ENCODE results near the gene SLC6A16. TPM values are rescaled to one million over a fixed set of nuclear protein-coding genes. Genes with fewer than 3 reads are reported as not detected.
A peak's percentile ranks its signal among the peaks of the same experiment; 100 is the strongest.
"Not testable (repeated sequence)": the region's sequence is repeated elsewhere in the genome, so short reads cannot be mapped to it uniquely, and the experiment has no call there.

The SLC6A16 gene
- total RNA-seq = 14.8 and 19.3 TPM in 2 replicates

DNA sequence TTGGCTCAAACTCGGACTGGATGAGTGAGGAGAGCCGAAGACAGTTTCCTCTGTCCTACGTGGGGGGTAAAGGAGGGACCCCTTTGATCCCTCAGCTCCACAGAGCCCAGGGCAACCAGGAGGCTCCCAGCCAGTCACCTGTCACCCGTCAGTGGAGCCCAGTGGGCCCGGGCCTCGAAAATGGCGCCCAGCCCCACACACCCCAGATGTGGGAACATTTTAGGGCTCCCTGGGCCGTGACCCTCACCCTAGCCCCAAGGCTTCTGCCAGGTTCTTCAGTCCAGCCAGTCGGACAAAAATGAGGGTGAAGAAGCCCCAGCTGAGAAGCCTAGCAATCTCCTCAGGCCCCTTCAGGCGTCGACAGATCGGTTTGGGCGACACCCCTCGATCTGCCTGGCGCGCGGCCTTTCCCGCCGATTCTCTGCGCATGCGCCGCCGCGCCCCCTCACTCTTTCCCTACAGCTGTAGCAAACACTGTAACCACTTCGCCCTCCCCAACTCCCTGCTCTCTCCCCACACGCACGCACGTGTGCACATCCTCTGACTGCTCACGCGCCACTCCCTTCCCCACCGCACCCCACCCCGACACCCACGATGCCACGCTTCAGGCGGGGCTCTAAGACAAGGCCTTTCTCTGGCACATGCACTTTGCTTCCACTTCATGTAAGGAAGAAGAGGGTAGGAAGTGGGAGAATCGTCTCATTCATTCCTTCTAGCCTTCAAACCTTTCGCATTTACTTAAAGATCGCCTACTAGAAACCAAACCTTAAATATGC lies at the start of gene SLC6A16:
Gene SLC6A16 (minus strand): TSS at position 391 of the 776 bp plus-strand sequence. CDS start 13,844 bp downstream, outside the sequence.
- intact Hi-C loops (cut with micrococcal nuclease) = loop anchor here (5.0 kb wide), 2 partner anchors 98 to 352 kb away; partner anchors contain the start of gene PRMT1

DNA sequence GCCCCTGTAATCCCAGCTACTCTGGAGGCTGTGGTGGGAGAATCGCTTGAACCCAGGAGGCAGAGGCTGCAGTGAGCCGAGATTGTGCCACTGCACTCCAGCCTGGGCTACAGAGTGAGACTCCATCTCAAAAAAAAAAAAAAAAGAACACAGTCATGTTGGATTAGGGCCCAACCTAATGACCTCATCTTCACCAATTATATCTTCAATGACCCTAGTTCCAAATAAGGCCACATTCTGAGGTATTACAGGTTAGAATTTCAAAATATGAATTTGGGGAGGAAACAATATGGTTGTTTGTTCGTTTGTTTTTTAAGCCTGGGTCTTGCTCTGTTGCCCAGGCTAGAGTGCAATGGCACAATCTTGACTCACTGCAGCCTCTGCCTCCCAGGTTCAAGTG lies 48.2 kb upstream of the SLC6A16 start:
- H3K9me3 Mint-ChIP-seq; H3K4me3 Mint-ChIP-seq; H3K27me3 Mint-ChIP-seq; CTCF ChIA-PET; intact Hi-C loops (cut with micrococcal nuclease); H3K4me1 Mint-ChIP-seq; H3K36me3 Mint-ChIP-seq (ENCODE audit: low read depth); H3K27ac Mint-ChIP-seq; ATAC-seq (ENCODE audit: low read depth); DNase-seq: not testable (repeated sequence)
- POLR2A ChIA-PET = interaction anchor here (0.6 kb wide), 2 partner anchors 161 to 341 kb away, joined by 3 read pairs; no protein-coding TSS in a partner anchor

More for the DNA sequence above, at the start of gene SLC6A16:
- Mint-ChIP-seq H3K4me3 (peak within 1 kb of the TSS; percentile 56), H3K27me3 (no peaks in the 10 kb centered on the region), H3K36me3 (ENCODE audit: low read depth) (peaks cover 56% of the 10 kb centered on the region), H3K9me3 (peaks cover 13% of the 10 kb centered on the region), H3K4me1 (peaks cover 75% of the 10 kb centered on the region), H3K27ac (peak within 1 kb of the TSS; percentile 100)
- ChIA-PET CTCF (interaction anchor here (1.6 to 3.5 kb wide), 2 partner anchors 12 to 24 kb away, joined by 4 to 13 read pairs; no protein-coding TSS in a partner anchor), POLR2A (interaction anchor here (0.6 to 16.2 kb wide), 9 partner anchors 16 to 171 kb away, joined by 3 to 757 read pairs (median 5); partner anchors contain the start of genes CD37 and RPS11)
- ATAC-seq (ENCODE audit: low read depth) (no peak), DNase-seq (no peak)
- TF ChIP-seq, protein P1, sequence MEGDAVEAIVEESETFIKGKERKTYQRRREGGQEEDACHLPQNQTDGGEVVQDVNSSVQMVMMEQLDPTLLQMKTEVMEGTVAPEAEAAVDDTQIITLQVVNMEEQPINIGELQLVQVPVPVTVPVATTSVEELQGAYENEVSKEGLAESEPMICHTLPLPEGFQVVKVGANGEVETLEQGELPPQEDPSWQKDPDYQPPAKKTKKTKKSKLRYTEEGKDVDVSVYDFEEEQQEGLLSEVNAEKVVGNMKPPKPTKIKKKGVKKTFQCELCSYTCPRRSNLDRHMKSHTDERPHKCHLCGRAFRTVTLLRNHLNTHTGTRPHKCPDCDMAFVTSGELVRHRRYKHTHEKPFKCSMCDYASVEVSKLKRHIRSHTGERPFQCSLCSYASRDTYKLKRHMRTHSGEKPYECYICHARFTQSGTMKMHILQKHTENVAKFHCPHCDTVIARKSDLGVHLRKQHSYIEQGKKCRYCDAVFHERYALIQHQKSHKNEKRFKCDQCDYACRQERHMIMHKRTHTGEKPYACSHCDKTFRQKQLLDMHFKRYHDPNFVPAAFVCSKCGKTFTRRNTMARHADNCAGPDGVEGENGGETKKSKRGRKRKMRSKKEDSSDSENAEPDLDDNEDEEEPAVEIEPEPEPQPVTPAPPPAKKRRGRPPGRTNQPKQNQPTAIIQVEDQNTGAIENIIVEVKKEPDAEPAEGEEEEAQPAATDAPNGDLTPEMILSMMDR (IDR thresholded peaks at IDR 0.05) = no peak

DNA sequence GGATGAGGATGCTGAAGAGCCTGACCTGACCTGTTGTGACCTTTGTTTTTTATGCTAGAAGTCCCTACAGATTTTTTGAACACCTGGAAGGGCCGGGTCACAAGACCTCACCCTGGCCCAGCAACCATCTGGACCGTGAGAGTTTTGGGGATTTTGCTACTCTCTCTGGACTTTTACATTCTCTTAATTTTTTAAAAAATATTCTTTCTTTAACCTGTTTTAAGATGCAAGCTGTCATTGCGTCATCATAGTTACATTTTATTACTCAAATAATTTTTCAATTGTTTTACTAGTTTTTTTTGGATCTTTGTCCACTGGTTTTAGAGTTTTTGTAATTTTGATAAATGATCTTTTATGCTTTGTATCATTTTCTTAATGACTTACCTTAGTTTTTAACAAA lies 46.2 kb upstream of the SLC6A16 start:
- TF ChIP-seq, protein P1 (IDR thresholded peaks at IDR 0.05) = no peak
- Mint-ChIP-seq H3K4me1 (no peaks in the 10 kb centered on the region), H3K36me3 (ENCODE audit: low read depth) (peaks cover 3% of the 10 kb centered on the region), H3K4me3 (no peak overlapping the region), H3K9me3 (peaks cover 3% of the 10 kb centered on the region), H3K27me3 (no peaks in the 10 kb centered on the region), H3K27ac (no peak overlapping the region)
- CTCF ChIA-PET = no interaction called here
- intact Hi-C loops (cut with micrococcal nuclease) = no loop called here
- ATAC-seq (ENCODE audit: low read depth) = no peak
- POLR2A ChIA-PET = interaction anchor here (0.5 to 1.2 kb wide), 2 partner anchors 10 to 36 kb away, joined by 3 to 5 read pairs; partner anchors contain the start of gene CD37
- DNase-seq = no peak

DNA sequence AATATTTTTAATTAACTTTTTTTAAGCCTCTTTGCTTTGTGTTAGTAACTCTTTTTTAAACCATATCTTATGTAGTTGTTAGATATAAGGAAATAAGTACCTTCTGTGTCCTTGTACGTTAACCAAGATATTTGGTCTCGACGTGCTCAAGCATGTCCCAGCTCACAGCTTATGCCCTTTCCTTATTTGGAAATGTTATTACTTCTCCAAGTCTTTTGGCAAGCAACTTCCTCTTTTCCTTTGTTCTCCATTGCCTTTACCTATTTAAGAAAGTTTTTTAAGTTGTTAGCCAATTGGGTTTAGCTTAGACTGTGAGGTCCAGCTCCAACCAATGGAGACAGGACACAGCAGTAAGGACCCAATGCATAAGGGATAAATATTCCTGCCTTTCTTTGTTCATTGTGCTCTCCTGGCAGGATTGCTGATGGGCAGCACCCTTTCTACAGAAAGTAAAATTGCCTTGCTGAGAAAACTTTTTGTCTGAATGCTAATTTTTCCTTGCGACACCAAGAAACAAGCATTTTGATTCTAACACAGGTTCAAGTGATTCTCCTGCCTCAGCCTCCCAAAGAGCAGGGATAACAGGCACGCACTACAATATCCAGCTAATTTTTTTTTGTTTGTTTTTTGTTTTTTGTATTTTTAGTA lies 43.8 kb upstream of the SLC6A16 start:
- intact Hi-C loops (cut with micrococcal nuclease) = no loop called here
- no peak for DNase-seq
- CTCF ChIA-PET = no interaction called here
- H3K4me1 Mint-ChIP-seq = peaks cover 8% of the 10 kb centered on the region
- no peaks in the 10 kb centered on the region for H3K27me3 Mint-ChIP-seq
- H3K27ac Mint-ChIP-seq = no peak overlapping the region
- POLR2A ChIA-PET = interaction anchor here (0.6 kb wide), 2 partner anchors 15 to 238 kb away, joined by 5 to 6 read pairs; no protein-coding TSS in a partner anchor
- peaks cover 3% of the 10 kb centered on the region for H3K9me3 Mint-ChIP-seq
- no peak overlapping the region for H3K4me3 Mint-ChIP-seq
- peaks cover 3% of the 10 kb centered on the region for H3K36me3 Mint-ChIP-seq (ENCODE audit: low read depth)
- ATAC-seq (ENCODE audit: low read depth) = no peak
- TF ChIP-seq, protein P1 (IDR thresholded peaks at IDR 0.05) = no peak

DNA sequence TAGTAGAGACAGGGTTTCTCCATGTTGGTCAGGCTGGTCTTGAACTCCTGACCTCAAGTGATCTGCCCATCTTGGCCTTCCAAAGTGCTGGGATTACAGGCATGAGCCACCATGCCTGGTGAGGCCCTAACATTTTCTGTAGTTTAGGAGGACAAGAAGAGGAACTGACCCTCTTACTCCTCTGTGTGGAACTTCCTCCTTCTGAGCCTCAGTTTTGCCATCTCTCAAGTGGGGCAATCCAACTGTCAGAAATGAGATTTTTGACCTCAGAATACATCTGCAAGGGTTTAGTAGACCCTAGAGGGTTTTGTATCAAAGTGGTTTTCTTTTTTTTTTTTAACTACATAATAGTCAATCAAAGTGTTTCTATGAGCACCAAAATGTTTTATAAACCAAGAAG lies 41.1 kb upstream of the SLC6A16 start:
- no peak for ATAC-seq (ENCODE audit: low read depth)
- peaks cover 3% of the 10 kb centered on the region for H3K9me3 Mint-ChIP-seq
- H3K36me3 Mint-ChIP-seq (ENCODE audit: low read depth) = peaks cover 3% of the 10 kb centered on the region
- H3K4me3 Mint-ChIP-seq = no peak overlapping the region
- H3K27ac Mint-ChIP-seq = no peak overlapping the region
- peaks cover 18% of the 10 kb centered on the region for H3K4me1 Mint-ChIP-seq
- TF ChIP-seq, protein P1 (IDR thresholded peaks at IDR 0.05) = no peak
- POLR2A ChIA-PET = interaction anchor here (0.6 to 2.0 kb wide), 7 partner anchors 9 to 128 kb away, joined by 3 to 8 read pairs (median 3); no protein-coding TSS in a partner anchor
- H3K27me3 Mint-ChIP-seq = no peaks in the 10 kb centered on the region
- no peak for DNase-seq
- CTCF ChIA-PET = no interaction called here
- intact Hi-C loops (cut with micrococcal nuclease) = no loop called here
